ENCODE measurements around the gene NSUN4. TPM values are rescaled to one million over a fixed set of nuclear protein-coding genes. Genes with fewer than 3 reads are reported as not detected.

NSUN4 gene
- total and polyA plus RNA-seq, 9 of the 15 experiments (the other 6 are each of a cell fraction or from before 2014, with no cell fraction given) = 33.4 to 60.2 (median 46.3) TPM

DNA sequence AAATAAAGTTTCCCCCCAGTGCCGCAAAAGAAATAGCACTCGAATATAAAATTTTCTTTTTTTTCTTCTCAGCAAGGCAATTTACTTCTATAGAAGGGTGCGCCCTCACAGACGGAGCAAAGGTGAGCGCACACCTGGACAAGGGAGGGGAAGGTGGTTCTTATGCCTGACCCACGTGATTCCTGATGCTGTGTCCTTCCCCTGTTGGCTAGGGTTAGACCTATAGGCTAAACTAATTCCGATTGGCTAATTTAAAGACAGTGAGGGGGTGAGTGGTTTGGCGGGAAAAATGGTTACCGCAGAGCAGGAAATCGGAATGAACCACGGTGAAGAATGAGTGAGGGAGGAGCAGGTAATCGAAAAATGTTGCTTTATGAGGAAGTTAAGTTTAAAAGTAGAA lies 52.9 kb downstream of the NSUN4 start (continued):
- TF ChIP-seq, protein P1, sequence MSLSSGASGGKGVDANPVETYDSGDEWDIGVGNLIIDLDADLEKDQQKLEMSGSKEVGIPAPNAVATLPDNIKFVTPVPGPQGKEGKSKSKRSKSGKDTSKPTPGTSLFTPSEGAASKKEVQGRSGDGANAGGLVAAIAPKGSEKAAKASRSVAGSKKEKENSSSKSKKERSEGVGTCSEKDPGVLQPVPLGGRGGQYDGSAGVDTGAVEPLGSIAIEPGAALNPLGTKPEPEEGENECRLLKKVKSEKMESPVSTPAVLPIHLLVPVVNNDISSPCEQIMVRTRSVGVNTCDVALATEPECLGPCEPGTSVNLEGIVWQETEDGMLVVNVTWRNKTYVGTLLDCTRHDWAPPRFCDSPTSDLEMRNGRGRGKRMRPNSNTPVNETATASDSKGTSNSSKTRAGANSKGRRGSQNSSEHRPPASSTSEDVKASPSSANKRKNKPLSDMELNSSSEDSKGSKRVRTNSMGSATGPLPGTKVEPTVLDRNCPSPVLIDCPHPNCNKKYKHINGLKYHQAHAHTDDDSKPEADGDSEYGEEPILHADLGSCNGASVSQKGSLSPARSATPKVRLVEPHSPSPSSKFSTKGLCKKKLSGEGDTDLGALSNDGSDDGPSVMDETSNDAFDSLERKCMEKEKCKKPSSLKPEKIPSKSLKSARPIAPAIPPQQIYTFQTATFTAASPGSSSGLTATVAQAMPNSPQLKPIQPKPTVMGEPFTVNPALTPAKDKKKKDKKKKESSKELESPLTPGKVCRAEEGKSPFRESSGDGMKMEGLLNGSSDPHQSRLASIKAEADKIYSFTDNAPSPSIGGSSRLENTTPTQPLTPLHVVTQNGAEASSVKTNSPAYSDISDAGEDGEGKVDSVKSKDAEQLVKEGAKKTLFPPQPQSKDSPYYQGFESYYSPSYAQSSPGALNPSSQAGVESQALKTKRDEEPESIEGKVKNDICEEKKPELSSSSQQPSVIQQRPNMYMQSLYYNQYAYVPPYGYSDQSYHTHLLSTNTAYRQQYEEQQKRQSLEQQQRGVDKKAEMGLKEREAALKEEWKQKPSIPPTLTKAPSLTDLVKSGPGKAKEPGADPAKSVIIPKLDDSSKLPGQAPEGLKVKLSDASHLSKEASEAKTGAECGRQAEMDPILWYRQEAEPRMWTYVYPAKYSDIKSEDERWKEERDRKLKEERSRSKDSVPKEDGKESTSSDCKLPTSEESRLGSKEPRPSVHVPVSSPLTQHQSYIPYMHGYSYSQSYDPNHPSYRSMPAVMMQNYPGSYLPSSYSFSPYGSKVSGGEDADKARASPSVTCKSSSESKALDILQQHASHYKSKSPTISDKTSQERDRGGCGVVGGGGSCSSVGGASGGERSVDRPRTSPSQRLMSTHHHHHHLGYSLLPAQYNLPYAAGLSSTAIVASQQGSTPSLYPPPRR (CRISPR knock-in tag; IDR thresholded peaks at IDR 0.05; ENCODE audit: borderline replicate concordance) = no peak

DNA sequence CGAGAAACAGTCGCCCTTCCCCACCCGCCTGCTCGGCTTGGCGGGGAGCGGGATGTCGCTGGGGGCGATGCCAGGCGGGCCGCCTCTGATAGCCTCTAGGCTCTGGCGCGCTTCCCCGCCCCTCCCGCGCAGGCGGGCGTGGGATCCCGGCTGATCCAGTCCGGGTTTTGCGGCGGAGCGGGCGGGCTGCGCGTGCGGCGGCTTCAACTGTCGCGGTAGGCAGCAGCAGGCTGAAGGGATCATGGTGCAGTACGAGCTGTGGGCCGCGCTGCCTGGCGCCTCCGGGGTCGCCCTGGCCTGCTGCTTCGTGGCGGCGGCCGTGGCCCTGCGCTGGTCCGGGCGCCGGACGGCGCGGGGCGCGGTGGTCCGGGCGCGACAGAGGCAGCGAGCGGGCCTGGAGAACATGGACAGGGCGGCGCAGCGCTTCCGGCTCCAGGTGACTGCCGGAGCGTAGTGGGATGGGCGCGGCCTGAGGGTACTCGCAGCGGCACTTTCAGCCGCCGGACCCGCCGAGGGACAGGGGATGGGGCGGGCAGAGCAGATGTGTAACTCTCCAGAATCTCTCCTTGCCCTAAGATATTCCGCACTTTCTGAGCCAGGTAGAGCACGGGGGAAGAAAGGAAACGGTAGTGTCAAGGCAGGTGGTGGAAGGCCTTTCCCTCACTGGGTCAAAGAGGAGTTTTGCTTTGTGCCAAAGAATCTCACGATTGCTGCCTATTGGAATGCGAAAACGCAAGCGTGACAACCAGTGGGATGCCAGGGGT lies 53.7 kb downstream of the NSUN4 start, which contains the start of gene FAAH:
Gene FAAH (plus strand): TSS at position 210 of the 764 bp plus-strand sequence. CDS start 32 bp downstream, at position 242.
- Histone ChIP-seq H4K20me1 (replicated peaks; ENCODE audit: control insufficient read depth, insufficient read depth, low read length) (no peaks in the 10 kb centered on the region), H3K27me3 (ENCODE audit: control insufficient read depth in 2 of 2, insufficient read depth in 2 of 2, low read length in 2 of 2) (peaks cover 29 to 37% of the 10 kb centered on the region in 2 experiments), H3K9me1 (ENCODE audit: control insufficient read depth, insufficient read depth, low read length) (no peaks in the 10 kb centered on the region), H3K9ac (ENCODE audit: insufficient read depth in 1 of 2, low read depth in 2 of 2, low read length in 2 of 2) (no peak within 1 kb of the TSS), H3K4me3 (no peak within 1 kb of the TSS), H3K27ac (ENCODE audit: extremely low read depth, low read depth, low read length) (no peak within 1 kb of the TSS), H3K4me1 (replicated peaks in 1 of 2; ENCODE audit: control insufficient read depth in 2 of 2, insufficient read depth in 2 of 2, low read length in 2 of 2) (peaks cover 0 to 11% of the 10 kb centered on the region in 2 experiments; a peak in 3 of 5 replicates), H3K9me3 (replicated peaks; ENCODE audit: control insufficient read depth, insufficient read depth, low read depth, low read length) (peaks cover 12% of the 10 kb centered on the region), H3K4me2 (ENCODE audit: insufficient read depth, low read length) (no peak within 1 kb of the TSS), H3K79me2 (ENCODE audit: control insufficient read depth, insufficient read depth, low read length) (no peaks in the 10 kb centered on the region), H3K36me3 (ENCODE audit: control insufficient read depth, insufficient read depth, low read length) (no peaks in the 10 kb centered on the region), H2AFZ (ENCODE audit: low read depth, low read length) (no peak within 1 kb of the TSS)
- no TSS peak for BruUV-seq (replicated peaks)
- POLR2A ChIA-PET = interaction anchor here (0.6 kb wide), 1 partner anchor 28 kb away, joined by 3 read pairs; no protein-coding TSS in a partner anchor
- in situ Hi-C loops (cut with MboI) = no loop called here
- no peak for ATAC-seq
- CTCF ChIA-PET (ENCODE audit: low intra/inter-chr PET ratio) = no interaction called here
- no peak for FAIRE-seq
- DNase-seq (ENCODE audit: extremely low read depth in 1 of 4, low spot score in 3 of 4) = peak in 1 of 4 experiments; percentile 4
- no peak for TF ChIP-seq IFI16 (CRISPR knock-in tag; IDR thresholded peaks at IDR 0.05)
- TF ChIP-seq, protein P2, sequence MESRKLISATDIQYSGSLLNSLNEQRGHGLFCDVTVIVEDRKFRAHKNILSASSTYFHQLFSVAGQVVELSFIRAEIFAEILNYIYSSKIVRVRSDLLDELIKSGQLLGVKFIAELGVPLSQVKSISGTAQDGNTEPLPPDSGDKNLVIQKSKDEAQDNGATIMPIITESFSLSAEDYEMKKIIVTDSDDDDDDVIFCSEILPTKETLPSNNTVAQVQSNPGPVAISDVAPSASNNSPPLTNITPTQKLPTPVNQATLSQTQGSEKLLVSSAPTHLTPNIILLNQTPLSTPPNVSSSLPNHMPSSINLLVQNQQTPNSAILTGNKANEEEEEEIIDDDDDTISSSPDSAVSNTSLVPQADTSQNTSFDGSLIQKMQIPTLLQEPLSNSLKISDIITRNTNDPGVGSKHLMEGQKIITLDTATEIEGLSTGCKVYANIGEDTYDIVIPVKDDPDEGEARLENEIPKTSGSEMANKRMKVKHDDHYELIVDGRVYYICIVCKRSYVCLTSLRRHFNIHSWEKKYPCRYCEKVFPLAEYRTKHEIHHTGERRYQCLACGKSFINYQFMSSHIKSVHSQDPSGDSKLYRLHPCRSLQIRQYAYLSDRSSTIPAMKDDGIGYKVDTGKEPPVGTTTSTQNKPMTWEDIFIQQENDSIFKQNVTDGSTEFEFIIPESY (CRISPR knock-in tag; IDR thresholded peaks at IDR 0.05) = peak; percentile 98
- TF ChIP-seq, protein P3, sequence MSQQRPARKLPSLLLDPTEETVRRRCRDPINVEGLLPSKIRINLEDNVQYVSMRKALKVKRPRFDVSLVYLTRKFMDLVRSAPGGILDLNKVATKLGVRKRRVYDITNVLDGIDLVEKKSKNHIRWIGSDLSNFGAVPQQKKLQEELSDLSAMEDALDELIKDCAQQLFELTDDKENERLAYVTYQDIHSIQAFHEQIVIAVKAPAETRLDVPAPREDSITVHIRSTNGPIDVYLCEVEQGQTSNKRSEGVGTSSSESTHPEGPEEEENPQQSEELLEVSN (IDR thresholded peaks at IDR 0.05; ENCODE audit: borderline replicate concordance in 1 of 2, extremely low read depth in 1 of 2, insufficient read depth in 1 of 2, insufficient read length in 1 of 2, low read depth in 1 of 2, low read length in 1 of 2, poor library complexity in 1 of 2, severe bottlenecking in 1 of 2) = peak in 1 of 2 experiments; percentile 43
- intact Hi-C loops (cut with micrococcal nuclease) = no loop called here
- WGBS (ENCODE audit: insufficient coverage, low coverage, missing lambda C conversion rate) = 68% methylated on average over 50 of the region's 75 CpGs
